WTC11 (cell line): ENCODE results near the gene KCNQ2. TPM values are rescaled to one million over a fixed set of nuclear protein-coding genes. Genes with fewer than 3 reads are reported as not detected.

Experiments
- ATAC-seq: fragments of 200-7000 bp; cut with Tn5 transposase; 2 replicates; pipeline ENCODE4 v1.10.0; 2021; ENCODE audit warnings: mild to moderate bottlenecking, moderate library complexity
- CTCF ChIA-PET: fragments of 300-600 bp; sonication (Branson Sonifier 250); formaldehyde crosslinking; loops from one replicate; lab custom pipeline; 2021; ENCODE audit warnings: antibody characterized with exemption; lab: Charles Lee
- POLR2A ChIA-PET: fragments of 350-600 bp; sonication (Branson Sonifier 250); formaldehyde crosslinking; loops from one replicate; lab custom pipeline; 2021; ENCODE audit warnings: antibody characterized with exemption; lab: Charles Lee
- DNase-seq: peaks from one replicate; pipeline ENCODE4 v3.0.0; 2021; ENCODE audit warnings: low spot score
- H3K27ac Mint-ChIP-seq: 2 replicates; pipeline ENCODE4 v1.8.0; 2021; ENCODE audit warnings: mixed read lengths
- H3K27me3 Mint-ChIP-seq: 2 replicates; pipeline ENCODE4 v1.8.0; 2021; ENCODE audit warnings: low read depth, mild to moderate bottlenecking, moderate library complexity, mixed read lengths
- H3K36me3 Mint-ChIP-seq: 2 replicates; pipeline ENCODE4 v1.8.0; 2021; ENCODE audit warnings: mixed read lengths
- H3K4me1 Mint-ChIP-seq: 2 replicates; pipeline ENCODE4 v1.8.0; 2022; ENCODE audit warnings: mixed read lengths
- H3K4me3 Mint-ChIP-seq: 2 replicates; pipeline ENCODE4 v1.8.0; 2021; ENCODE audit warnings: mild to moderate bottlenecking, moderate library complexity, mixed read lengths
- H3K9me3 Mint-ChIP-seq: 2 replicates; pipeline ENCODE4 v1.8.0; 2021; ENCODE audit warnings: mixed read lengths
- CREM ChIP-seq: sonication (generic); formaldehyde crosslinking; IDR thresholded peaks from 2 replicates; pipeline ENCODE4 v1.8.1; 2022; ENCODE audit warnings: mild to moderate bottlenecking, missing genetic modification reagents, moderate library complexity
- ELF4 ChIP-seq: sonication (generic); formaldehyde crosslinking; IDR thresholded peaks from 2 replicates; pipeline ENCODE4 v1.8.1; 2022; ENCODE audit warnings: low read depth, mild to moderate bottlenecking, moderate library complexity, missing genetic modification reagents
- ETV6 ChIP-seq: sonication (generic); formaldehyde crosslinking; IDR thresholded peaks from 2 replicates; pipeline ENCODE4 v1.8.1; 2022; ENCODE audit warnings: mild to moderate bottlenecking, missing genetic modification reagents
- FOXK1 ChIP-seq: sonication (generic); formaldehyde crosslinking; IDR thresholded peaks from 2 replicates; pipeline ENCODE4 v1.8.0; 2022; ENCODE audit warnings: mild to moderate bottlenecking, moderate library complexity, missing genetic modification reagents
- FOXP1 ChIP-seq: sonication (generic); formaldehyde crosslinking; IDR thresholded peaks from 2 replicates; pipeline ENCODE4 v1.8.0; 2022; ENCODE audit warnings: missing genetic modification reagents, mild to moderate bottlenecking, moderate library complexity, borderline replicate concordance
- GTF2I ChIP-seq: fragments of 250-450 bp; sonication (Bioruptor Pico); conservative IDR thresholded peaks from 2 replicates; pipeline ENCODE4 v1.4.0; 2021; ENCODE audit warnings: mild to moderate bottlenecking
- MXD4 ChIP-seq: fragments of 250-450 bp; sonication (Bioruptor Pico); IDR thresholded peaks from 2 replicates; pipeline ENCODE4 v1.8.0; 2021; ENCODE audit warnings: mild to moderate bottlenecking, moderate library complexity, borderline replicate concordance
- NFATC4 ChIP-seq: fragments of 250-450 bp; sonication (Bioruptor Pico); IDR thresholded peaks from 2 replicates; pipeline ENCODE4 v1.9.0; 2021; ENCODE audit warnings: mild to moderate bottlenecking
- NR1H2 ChIP-seq: sonication (generic); formaldehyde crosslinking; IDR thresholded peaks from 2 replicates; pipeline ENCODE4 v1.9.0; 2021; ENCODE audit warnings: mild to moderate bottlenecking, moderate library complexity, missing genetic modification reagents
- NR3C1 ChIP-seq: sonication (generic); formaldehyde crosslinking; conservative IDR thresholded peaks from 2 replicates; pipeline ENCODE4 v1.8.1; 2023; ENCODE audit warnings: low read depth, mild to moderate bottlenecking, missing genetic modification reagents
- SMAD3 ChIP-seq: sonication (generic); formaldehyde crosslinking; IDR thresholded peaks from 2 replicates; pipeline ENCODE4 v1.8.0; 2022; ENCODE audit warnings: missing genetic modification reagents, mild to moderate bottlenecking, borderline replicate concordance
- ZNF317 ChIP-seq: sonication (generic); formaldehyde crosslinking; IDR thresholded peaks from 2 replicates; pipeline ENCODE4 v1.8.1; 2023; ENCODE audit warnings: low read depth, mild to moderate bottlenecking, moderate library complexity, missing genetic modification reagents, borderline replicate concordance
- ZNF423 ChIP-seq: fragments of 250-450 bp; sonication (Bioruptor Pico); IDR thresholded peaks from 2 replicates; pipeline ENCODE4 v2.1.2; 2022; ENCODE audit warnings: mild to moderate bottlenecking, moderate library complexity
- ZNF671 ChIP-seq: fragments of 250-450 bp; sonication (Bioruptor Pico); IDR thresholded peaks from 2 replicates; pipeline ENCODE4 v1.8.0; 2021; ENCODE audit warnings: mild to moderate bottlenecking
- total RNA-seq: library from RNA; stranded (reverse); gene quantifications from 3 replicates; pipeline ENCODE4 v1.2.3, GENCODE V29; 2021
- TF ChIP-seq, protein P1 (sequence below): fragments of 250-450 bp; sonication (Bioruptor Pico); IDR thresholded peaks from 2 replicates; pipeline ENCODE4 v1.9.0; 2021; ENCODE audit warnings: mild to moderate bottlenecking, borderline replicate concordance
- TF ChIP-seq, protein P2 (sequence below): sonication (generic); formaldehyde crosslinking; IDR thresholded peaks from 2 replicates; pipeline ENCODE4 v1.8.0; 2022; ENCODE audit warnings: mild to moderate bottlenecking, missing genetic modification reagents
- TF ChIP-seq, protein P3 (sequence below): sonication (generic); formaldehyde crosslinking; IDR thresholded peaks from 2 replicates; pipeline ENCODE4 v1.8.1; 2022; ENCODE audit warnings: low read depth, mild to moderate bottlenecking, moderate library complexity, missing genetic modification reagents, borderline replicate concordance
- TF ChIP-seq, protein P4 (sequence below): sonication (generic); formaldehyde crosslinking; IDR thresholded peaks from 2 replicates; pipeline ENCODE4 v1.8.1; 2023; ENCODE audit warnings: mild to moderate bottlenecking, moderate library complexity, missing genetic modification reagents
- TF ChIP-seq, protein P5 (sequence below): fragments of 250-450 bp; sonication (Bioruptor Pico); IDR thresholded peaks from 2 replicates; pipeline ENCODE4 v1.9.0; 2021; ENCODE audit warnings: mild to moderate bottlenecking
- TF ChIP-seq, protein P6 (sequence below): sonication (generic); formaldehyde crosslinking; IDR thresholded peaks from 2 replicates; pipeline ENCODE4 v1.8.0; 2022; ENCODE audit warnings: missing genetic modification reagents

The KCNQ2 gene
- total RNA-seq, 1 experiment from 2014 or later, result 99.8 TPM

DNA sequence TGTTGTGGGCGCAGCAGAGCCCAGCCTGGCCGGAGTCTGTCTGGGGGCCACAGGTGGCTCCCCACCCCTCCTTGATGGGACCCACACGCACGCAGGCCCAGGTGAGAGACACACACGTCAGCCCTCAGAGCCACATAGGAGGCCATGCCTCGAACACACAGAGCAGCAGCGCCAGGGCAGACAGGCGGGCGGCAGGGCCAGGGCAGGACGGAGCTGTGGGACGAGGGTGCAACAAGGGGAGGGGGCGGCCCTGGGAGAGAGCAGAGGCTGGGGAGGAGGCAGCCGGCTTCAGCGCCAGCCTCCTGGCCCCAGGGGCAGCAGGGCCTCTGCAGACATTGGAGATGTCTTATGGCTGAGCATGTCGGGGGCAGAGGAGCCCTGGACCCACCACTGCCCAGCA lies 42.5 kb downstream of the KCNQ2 start:
- H3K27ac Mint-ChIP-seq, result no peak overlapping the region
- CTCF ChIA-PET, result no interaction called here
- H3K27me3 Mint-ChIP-seq, result no peaks in the 10 kb centered on the region
- POLR2A ChIA-PET, result no interaction called here
- H3K9me3 Mint-ChIP-seq, result peaks cover 7% of the 10 kb centered on the region
- H3K4me1 Mint-ChIP-seq, result peaks cover 20% of the 10 kb centered on the region
- TF ChIP-seq, protein P1, sequence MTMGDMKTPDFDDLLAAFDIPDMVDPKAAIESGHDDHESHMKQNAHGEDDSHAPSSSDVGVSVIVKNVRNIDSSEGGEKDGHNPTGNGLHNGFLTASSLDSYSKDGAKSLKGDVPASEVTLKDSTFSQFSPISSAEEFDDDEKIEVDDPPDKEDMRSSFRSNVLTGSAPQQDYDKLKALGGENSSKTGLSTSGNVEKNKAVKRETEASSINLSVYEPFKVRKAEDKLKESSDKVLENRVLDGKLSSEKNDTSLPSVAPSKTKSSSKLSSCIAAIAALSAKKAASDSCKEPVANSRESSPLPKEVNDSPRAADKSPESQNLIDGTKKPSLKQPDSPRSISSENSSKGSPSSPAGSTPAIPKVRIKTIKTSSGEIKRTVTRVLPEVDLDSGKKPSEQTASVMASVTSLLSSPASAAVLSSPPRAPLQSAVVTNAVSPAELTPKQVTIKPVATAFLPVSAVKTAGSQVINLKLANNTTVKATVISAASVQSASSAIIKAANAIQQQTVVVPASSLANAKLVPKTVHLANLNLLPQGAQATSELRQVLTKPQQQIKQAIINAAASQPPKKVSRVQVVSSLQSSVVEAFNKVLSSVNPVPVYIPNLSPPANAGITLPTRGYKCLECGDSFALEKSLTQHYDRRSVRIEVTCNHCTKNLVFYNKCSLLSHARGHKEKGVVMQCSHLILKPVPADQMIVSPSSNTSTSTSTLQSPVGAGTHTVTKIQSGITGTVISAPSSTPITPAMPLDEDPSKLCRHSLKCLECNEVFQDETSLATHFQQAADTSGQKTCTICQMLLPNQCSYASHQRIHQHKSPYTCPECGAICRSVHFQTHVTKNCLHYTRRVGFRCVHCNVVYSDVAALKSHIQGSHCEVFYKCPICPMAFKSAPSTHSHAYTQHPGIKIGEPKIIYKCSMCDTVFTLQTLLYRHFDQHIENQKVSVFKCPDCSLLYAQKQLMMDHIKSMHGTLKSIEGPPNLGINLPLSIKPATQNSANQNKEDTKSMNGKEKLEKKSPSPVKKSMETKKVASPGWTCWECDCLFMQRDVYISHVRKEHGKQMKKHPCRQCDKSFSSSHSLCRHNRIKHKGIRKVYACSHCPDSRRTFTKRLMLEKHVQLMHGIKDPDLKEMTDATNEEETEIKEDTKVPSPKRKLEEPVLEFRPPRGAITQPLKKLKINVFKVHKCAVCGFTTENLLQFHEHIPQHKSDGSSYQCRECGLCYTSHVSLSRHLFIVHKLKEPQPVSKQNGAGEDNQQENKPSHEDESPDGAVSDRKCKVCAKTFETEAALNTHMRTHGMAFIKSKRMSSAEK, result no peak
- TF ChIP-seq, protein P2, sequence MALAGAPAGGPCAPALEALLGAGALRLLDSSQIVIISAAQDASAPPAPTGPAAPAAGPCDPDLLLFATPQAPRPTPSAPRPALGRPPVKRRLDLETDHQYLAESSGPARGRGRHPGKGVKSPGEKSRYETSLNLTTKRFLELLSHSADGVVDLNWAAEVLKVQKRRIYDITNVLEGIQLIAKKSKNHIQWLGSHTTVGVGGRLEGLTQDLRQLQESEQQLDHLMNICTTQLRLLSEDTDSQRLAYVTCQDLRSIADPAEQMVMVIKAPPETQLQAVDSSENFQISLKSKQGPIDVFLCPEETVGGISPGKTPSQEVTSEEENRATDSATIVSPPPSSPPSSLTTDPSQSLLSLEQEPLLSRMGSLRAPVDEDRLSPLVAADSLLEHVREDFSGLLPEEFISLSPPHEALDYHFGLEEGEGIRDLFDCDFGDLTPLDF (CRISPR knock-in tag), result no peak
- TF ChIP-seq NR1H2 (CRISPR knock-in tag) (no peak), ZNF317 (CRISPR knock-in tag) (no peak), NR3C1 (CRISPR knock-in tag) (no peak), GTF2I (CRISPR knock-in tag) (no peak), FOXP1 (CRISPR knock-in tag) (no peak), CREM (CRISPR knock-in tag) (no peak), ZNF671 (CRISPR knock-in tag) (no peak), SMAD3 (CRISPR knock-in tag) (no peak), MXD4 (CRISPR knock-in tag) (no peak), NFATC4 (CRISPR knock-in tag) (no peak)
- TF ChIP-seq, protein P3, sequence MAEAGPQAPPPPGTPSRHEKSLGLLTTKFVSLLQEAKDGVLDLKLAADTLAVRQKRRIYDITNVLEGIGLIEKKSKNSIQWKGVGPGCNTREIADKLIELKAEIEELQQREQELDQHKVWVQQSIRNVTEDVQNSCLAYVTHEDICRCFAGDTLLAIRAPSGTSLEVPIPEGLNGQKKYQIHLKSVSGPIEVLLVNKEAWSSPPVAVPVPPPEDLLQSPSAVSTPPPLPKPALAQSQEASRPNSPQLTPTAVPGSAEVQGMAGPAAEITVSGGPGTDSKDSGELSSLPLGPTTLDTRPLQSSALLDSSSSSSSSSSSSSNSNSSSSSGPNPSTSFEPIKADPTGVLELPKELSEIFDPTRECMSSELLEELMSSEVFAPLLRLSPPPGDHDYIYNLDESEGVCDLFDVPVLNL (CRISPR knock-in tag), result no peak
- H3K4me3 Mint-ChIP-seq, result no peak overlapping the region
- H3K36me3 Mint-ChIP-seq, result peaks cover 16% of the 10 kb centered on the region
- DNase-seq (no peak), ATAC-seq (no peak)

DNA sequence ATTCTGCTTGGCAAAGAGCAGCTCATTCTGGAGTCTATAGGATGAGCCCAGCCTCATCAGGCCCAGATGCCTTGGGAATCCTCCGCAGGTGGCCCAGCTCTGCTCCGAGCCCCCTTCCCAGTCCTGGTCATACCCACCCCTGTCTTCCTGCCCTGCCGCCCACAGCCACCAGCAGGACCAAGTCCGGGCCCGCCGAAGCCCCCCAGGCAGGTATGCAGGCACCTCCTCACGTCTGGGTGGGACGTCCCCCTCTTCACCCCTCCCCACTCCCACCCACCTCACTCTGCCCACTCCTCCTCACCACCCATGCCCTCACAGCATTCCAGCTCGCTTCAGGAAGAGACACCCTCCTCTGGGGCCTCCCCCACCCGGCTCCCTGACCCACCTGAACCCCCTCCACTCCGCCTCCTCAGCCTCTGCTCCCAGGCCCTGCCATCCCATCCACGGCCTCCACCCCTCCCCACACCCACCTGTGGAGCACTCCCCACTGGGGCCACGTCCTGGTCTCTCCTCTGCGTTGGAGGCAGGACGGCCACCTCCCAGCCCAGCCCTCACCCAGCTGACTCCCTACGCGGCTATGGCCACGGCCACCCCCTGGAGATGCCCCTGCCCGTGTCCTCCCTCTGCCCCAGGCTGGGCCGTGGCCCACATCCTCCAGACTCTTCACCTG lies 43.4 kb downstream of the KCNQ2 start:
- no peak for DNase-seq
- peak overlapping the region; percentile 65; the same call in 1 of the 2 replicates for H3K27ac Mint-ChIP-seq
- POLR2A ChIA-PET, result no interaction called here
- no peak overlapping the region for H3K4me3 Mint-ChIP-seq
- H3K36me3 Mint-ChIP-seq, result peaks cover 21% of the 10 kb centered on the region
- CTCF ChIA-PET, result interaction anchor here (1.2 to 1.3 kb wide), 2 partner anchors 55 to 67 kb away, joined by 3 to 5 read pairs; no protein-coding TSS in a partner anchor
- no peaks in the 10 kb centered on the region for H3K27me3 Mint-ChIP-seq
- H3K9me3 Mint-ChIP-seq, result peaks cover 8% of the 10 kb centered on the region
- H3K4me1 Mint-ChIP-seq, result peaks cover 13% of the 10 kb centered on the region
- no peak for ATAC-seq
- TF ChIP-seq ZNF423 (CRISPR knock-in tag) (no peak), ETV6 (CRISPR knock-in tag) (no peak), FOXK1 (no peak), ELF4 (CRISPR knock-in tag) (no peak)
- TF ChIP-seq, protein P4, sequence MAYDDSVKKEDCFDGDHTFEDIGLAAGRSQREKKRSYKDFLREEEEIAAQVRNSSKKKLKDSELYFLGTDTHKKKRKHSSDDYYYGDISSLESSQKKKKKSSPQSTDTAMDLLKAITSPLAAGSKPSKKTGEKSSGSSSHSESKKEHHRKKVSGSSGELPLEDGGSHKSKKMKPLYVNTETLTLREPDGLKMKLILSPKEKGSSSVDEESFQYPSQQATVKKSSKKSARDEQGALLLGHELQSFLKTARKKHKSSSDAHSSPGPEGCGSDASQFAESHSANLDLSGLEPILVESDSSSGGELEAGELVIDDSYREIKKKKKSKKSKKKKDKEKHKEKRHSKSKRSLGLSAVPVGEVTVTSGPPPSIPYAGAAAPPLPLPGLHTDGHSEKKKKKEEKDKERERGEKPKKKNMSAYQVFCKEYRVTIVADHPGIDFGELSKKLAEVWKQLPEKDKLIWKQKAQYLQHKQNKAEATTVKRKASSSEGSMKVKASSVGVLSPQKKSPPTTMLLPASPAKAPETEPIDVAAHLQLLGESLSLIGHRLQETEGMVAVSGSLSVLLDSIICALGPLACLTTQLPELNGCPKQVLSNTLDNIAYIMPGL, result no peak
- TF ChIP-seq, protein P5, sequence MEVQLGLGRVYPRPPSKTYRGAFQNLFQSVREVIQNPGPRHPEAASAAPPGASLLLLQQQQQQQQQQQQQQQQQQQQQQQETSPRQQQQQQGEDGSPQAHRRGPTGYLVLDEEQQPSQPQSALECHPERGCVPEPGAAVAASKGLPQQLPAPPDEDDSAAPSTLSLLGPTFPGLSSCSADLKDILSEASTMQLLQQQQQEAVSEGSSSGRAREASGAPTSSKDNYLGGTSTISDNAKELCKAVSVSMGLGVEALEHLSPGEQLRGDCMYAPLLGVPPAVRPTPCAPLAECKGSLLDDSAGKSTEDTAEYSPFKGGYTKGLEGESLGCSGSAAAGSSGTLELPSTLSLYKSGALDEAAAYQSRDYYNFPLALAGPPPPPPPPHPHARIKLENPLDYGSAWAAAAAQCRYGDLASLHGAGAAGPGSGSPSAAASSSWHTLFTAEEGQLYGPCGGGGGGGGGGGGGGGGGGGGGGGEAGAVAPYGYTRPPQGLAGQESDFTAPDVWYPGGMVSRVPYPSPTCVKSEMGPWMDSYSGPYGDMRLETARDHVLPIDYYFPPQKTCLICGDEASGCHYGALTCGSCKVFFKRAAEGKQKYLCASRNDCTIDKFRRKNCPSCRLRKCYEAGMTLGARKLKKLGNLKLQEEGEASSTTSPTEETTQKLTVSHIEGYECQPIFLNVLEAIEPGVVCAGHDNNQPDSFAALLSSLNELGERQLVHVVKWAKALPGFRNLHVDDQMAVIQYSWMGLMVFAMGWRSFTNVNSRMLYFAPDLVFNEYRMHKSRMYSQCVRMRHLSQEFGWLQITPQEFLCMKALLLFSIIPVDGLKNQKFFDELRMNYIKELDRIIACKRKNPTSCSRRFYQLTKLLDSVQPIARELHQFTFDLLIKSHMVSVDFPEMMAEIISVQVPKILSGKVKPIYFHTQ (CRISPR knock-in tag), result no peak
- TF ChIP-seq, protein P6, sequence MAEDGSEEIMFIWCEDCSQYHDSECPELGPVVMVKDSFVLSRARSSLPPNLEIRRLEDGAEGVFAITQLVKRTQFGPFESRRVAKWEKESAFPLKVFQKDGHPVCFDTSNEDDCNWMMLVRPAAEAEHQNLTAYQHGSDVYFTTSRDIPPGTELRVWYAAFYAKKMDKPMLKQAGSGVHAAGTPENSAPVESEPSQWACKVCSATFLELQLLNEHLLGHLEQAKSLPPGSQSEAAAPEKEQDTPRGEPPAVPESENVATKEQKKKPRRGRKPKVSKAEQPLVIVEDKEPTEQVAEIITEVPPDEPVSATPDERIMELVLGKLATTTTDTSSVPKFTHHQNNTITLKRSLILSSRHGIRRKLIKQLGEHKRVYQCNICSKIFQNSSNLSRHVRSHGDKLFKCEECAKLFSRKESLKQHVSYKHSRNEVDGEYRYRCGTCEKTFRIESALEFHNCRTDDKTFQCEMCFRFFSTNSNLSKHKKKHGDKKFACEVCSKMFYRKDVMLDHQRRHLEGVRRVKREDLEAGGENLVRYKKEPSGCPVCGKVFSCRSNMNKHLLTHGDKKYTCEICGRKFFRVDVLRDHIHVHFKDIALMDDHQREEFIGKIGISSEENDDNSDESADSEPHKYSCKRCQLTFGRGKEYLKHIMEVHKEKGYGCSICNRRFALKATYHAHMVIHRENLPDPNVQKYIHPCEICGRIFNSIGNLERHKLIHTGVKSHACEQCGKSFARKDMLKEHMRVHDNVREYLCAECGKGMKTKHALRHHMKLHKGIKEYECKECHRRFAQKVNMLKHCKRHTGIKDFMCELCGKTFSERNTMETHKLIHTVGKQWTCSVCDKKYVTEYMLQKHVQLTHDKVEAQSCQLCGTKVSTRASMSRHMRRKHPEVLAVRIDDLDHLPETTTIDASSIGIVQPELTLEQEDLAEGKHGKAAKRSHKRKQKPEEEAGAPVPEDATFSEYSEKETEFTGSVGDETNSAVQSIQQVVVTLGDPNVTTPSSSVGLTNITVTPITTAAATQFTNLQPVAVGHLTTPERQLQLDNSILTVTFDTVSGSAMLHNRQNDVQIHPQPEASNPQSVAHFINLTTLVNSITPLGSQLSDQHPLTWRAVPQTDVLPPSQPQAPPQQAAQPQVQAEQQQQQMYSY (CRISPR knock-in tag), result no peak
